Stimulated activated CD4-positive, alpha-beta T cell treated with anti-CD3 and anti-CD28 coated beads, Interleukin-15, amount 100 ng/mL, for 48 hours (primary cell): Measurements from ENCODE around the gene GRIN3A.
"Not testable (repeated sequence)": the region's sequence is repeated elsewhere in the genome, so short reads cannot be mapped to it uniquely, and the experiment has no call there.

Source experiments
- DNase-seq, 2 donors: peaks; one replicate each; pipeline ENCODE4 v3.0.0-alpha.2; 2020; ENCODE audit warnings: low read depth in 2 of 2

GRIN3A gene

GRCh38 chr9:101738566-101739183 lies at the start of gene GRIN3A:
GRIN3A (minus strand) TSS chr9:101738647; CDS start chr9:101737979, 668 bp downstream.
- DNase-seq = no peak

GRCh38 chr9:101787891-101788290 lies 49.4 kb upstream of the GRIN3A start:
- DNase-seq = no peak

GRCh38 chr9:101778332-101778731 lies 39.9 kb upstream of the GRIN3A start:
- no peak for DNase-seq

GRCh38 chr9:101764472-101764871 lies 26.0 kb upstream of the GRIN3A start:
- DNase-seq = no peak

- DNase-seq = no peak
Measured at GRCh38 chr9:101758304-101758930, 20.0 kb upstream of the GRIN3A start.

GRCh38 chr9:101753716-101754115 lies 15.3 kb upstream of the GRIN3A start:
- DNase-seq = no peak

- DNase-seq = no peak
Measured at GRCh38 chr9:101751895-101752294, 13.4 kb upstream of the GRIN3A start.

GRCh38 chr9:101739311-101739710 lies 864 bp upstream of the GRIN3A start:
- no peak for DNase-seq

GRCh38 chr9:101737705-101738565 lies 512 bp downstream of the GRIN3A start:
- DNase-seq = no peak

- no peak for DNase-seq
Measured at GRCh38 chr9:101737165-101737704, 1.2 kb downstream of the GRIN3A start.

GRCh38 chr9:101736717-101737116 lies 1.7 kb downstream of the GRIN3A start:
- no peak for DNase-seq

GRCh38 chr9:101731429-101731828 lies 7.0 kb downstream of the GRIN3A start:
- no peak for DNase-seq

- DNase-seq = no peak
Measured at GRCh38 chr9:101727612-101728524, 10.6 kb downstream of the GRIN3A start.

GRCh38 chr9:101724271-101724670 lies 14.2 kb downstream of the GRIN3A start:
- not testable (repeated sequence) for DNase-seq

- DNase-seq = no peak
Measured at GRCh38 chr9:101718192-101718591, 20.3 kb downstream of the GRIN3A start.

GRCh38 chr9:101716629-101717028 lies 21.8 kb downstream of the GRIN3A start:
- DNase-seq = no peak

- DNase-seq = peak in 1 of 2 donors; percentile 3
Measured at GRCh38 chr9:101711330-101711941, 27.0 kb downstream of the GRIN3A start.

- DNase-seq = no peak
Measured at GRCh38 chr9:101708855-101709254, 29.6 kb downstream of the GRIN3A start.

GRCh38 chr9:101707721-101708120 lies 30.7 kb downstream of the GRIN3A start:
- no peak for DNase-seq

GRCh38 chr9:101706997-101707396 lies 31.4 kb downstream of the GRIN3A start:
- no peak for DNase-seq

- no peak for DNase-seq
Measured at GRCh38 chr9:101706261-101706798, 32.1 kb downstream of the GRIN3A start.
